SK-MEL-5 (cell line): ENCODE results near the gene NINJ2. TPM values are rescaled to one million over a fixed set of nuclear protein-coding genes. Genes with fewer than 3 reads are reported as not detected.
"Not testable (repeated sequence)": the region's sequence is repeated elsewhere in the genome, so short reads cannot be mapped to it uniquely, and the experiment has no call there.

Experiments
- DNase-seq: peaks from one replicate; pipeline ENCODE4 v3.0.0-alpha.2; 2016; ENCODE audit warnings: low read depth, low spot score
- in situ Hi-C: cut with HindIII; loops from 2 replicates; pipeline ENCODE4 v1.10.0; 2016; ENCODE audit warnings: low sequenced_read_pairs, high pct_unique_total_duplicates, low pct_unique_long_range_greater_than_20kb
- total RNA-seq: library from RNA; depleted of rRNA; stranded (reverse); fragments of >200 nt; shearing (Covaris generic); gene quantifications from 2 replicates; pipeline ENCODE4 v1.2.3, GENCODE V29; 2014

Gene NINJ2
- total RNA-seq, 1 experiment from 2014 or later: 0.26 TPM

DNA sequence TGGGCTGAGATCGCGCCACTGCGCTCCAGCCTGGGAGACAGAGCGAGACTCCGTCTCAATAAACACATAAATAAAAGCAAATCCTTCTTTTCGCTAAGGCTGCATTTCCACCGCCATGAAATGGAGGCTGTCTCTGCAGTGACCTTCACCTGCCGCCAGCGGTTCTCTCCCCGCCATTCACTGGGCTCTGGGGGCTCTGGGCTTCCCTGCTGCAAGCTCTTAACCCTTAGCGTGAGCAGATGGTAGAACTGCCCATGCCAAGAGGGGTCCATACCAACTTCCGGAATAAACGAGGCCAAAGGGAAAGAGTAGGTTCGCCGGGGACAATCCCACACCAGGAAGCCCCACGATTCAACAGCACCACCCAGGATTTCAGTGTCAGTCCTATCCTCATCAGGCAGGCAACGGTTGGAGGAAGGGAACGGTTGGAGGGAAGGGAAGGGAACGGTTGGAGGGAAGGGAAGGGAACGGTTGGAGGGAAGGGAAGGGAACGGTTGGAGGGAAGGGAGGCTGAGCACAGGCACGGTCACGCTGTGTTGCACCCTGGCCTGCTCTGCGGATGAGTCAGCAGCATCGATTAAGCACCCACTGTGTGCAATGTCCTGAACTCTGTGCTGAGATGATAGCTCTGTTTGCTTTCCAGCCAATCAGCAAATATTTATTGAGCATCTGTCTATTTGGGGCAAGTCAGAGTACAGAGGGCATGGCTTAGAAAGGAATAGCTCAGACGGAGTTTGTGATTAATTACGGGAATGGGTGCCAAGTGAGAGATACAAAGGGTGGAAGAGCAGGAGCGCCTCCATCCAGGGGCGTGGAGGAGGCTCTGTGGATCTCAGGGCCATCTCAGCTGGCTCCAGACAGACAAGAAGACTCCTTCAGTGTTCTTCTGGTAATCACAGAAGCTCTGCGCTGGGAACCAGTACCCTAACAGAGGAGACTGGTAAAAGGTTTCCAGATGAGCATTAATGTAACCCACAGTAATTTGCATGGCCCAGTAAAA is 77.9 kb downstream of the NINJ2 start:
- in situ Hi-C loops: no loop called here

DNA sequence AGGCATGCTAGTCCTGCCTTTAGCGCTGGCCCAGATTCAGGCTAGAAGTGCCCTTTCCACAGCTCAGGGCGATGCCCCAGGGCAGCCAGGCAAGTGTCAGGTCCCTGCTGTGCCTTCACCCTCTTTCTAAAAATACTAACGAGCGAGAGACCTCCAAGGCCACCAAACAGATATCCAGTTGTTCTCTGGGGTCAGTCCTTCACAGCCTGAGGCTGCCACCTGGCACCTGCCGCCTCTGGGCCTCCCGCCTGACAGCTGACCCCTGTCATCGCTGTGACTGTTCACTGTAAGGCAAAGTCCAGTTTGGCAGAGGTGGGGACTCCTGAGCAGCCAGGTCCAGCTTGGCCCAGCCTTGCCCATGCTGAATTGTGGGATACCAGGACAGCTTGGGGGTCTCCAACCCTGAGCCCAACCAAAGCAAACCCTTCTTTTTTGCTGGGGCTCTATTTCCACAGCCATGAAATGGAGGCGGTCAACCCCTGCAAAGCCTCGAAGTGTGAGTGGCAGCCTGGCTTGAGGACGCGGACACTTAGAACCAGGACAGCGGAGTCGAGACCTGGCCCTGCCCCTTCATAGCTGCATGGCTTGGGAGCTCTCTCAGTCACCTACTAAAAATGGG is 79.9 kb downstream of the NINJ2 start:
- in situ Hi-C loops: no loop called here
- no peak for DNase-seq

More for the DNA sequence above, 77.9 kb downstream of the NINJ2 start:
- no peak for DNase-seq

DNA sequence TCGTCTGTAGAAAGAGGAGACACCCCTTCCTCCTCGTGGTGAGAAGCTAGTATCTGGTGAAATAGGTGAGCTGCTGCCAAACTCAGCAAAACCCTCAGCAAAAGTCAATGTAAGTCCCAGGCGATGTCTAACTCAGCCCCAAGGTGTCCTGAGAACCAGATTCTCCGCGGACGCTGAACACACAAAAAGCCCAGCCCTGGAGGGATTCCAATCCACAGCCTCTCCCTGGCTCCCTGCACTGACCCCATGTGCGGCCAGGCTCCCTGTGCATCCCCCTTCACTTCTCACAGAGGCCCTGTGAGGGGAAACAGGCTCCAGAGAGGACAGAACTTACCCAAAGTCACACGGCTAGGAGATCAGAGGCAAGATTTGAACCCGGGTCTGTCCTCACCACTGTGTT is 81.5 kb downstream of the NINJ2 start:
- in situ Hi-C loops: no loop called here
- DNase-seq: no peak

DNA sequence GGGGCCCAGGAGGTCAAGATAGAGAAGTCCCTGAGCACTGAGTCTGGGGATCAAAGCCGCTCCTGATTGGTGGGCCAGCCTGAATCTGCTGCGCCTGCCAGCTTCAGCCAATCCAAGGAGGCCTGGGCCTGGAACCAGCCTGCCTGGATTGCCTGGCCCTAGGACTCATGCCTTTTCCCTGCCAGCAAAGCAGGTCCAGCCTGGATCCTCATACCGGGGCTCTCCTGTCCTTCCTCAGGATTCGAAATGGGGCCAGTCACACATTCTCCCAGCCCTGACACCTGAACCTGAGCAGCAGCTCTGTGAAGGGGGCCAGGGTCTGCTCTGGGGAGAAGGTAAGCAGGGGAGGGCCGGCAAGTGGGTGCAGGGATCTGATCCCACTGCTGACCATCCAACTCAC is 81.9 kb downstream of the NINJ2 start:
- in situ Hi-C loops: no loop called here

DNA sequence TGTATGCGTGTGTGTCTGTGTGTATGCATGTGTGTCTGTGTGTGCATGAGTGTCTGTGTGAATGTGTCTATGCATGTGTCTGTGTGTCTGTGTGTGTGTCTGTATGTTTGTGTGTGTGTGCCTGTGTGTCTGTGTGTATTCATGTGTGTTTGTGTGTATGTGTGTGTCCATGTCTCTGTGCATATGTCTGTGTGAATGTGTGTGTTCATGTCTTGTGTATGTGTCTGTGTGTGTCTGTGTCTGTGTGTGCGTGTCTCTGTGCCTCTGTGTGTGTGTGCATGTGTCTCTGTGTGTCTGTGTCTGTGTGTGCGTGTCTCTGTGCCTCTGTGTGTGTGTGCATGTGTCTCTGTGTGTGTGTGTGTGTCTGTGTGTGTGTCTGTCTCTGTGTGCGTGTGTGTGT is 82.4 kb downstream of the NINJ2 start:
- no peak for DNase-seq
- in situ Hi-C loops: no loop called here

More for the DNA sequence above, 81.9 kb downstream of the NINJ2 start:
- DNase-seq: no peak

DNA sequence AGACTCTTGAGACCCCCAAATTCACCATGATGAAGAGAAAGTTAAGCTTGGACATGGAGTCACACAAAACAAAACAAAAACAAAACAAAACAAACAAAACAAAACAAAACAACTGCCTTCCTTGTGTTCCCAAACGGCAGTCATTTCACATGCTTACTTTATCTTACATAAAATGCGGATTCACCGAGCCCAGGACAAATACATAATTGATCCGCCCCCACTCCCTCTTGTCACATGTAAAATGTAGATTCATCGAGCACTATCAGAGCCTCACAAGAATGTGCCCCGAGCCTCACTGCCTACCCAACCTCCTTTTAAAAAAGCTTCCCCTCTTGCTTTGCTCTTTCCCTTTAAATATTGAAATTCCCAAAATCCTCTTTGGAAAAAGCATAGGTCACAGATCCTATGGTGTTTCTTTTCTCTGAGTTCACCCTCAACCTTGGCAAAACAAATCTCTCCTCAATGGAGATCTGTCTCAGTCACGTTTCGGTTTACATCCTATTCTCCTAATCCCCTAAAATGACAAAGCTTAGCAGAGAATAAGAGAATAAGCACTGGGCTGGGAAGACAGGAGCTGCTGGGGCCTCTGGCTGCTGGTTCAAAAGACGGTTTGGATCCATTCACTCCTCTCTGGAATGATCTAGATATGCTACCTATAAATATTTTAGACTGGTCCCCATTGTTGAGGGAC is 83.7 kb downstream of the NINJ2 start:
- DNase-seq: no peak
- in situ Hi-C loops: no loop called here

DNA sequence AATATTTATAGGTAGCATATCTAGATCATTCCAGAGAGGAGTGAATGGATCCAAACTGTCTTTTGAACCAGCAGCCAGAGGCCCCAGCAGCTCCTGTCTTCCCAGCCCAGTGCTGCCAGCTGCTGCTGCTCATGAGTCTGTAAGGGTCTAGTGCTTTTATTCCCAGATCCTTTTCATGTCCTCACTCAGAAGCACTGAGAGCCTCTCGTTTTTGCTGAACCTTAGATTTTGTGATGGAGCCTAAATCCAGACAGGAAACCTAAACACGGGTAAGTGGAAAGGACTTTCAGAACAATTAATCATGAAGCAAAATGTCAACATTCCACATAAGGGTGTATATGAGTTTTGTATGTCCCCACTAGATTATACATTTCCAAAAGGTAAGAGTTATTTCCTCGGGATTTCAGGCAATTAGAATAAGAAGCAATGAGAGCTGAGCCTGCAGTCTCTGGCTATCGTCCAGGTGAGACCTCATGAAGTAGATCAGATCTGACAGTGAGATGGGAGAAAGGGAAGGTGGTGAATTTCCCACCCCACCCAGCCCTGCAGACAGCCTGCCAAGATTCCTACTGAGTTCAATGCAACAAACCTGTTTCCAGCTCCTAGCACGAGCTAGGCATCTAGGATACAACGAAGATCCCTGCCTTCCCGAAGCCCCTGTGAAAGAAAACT is 84.4 kb downstream of the NINJ2 start:
- no peak for DNase-seq
- in situ Hi-C loops: no loop called here

DNA sequence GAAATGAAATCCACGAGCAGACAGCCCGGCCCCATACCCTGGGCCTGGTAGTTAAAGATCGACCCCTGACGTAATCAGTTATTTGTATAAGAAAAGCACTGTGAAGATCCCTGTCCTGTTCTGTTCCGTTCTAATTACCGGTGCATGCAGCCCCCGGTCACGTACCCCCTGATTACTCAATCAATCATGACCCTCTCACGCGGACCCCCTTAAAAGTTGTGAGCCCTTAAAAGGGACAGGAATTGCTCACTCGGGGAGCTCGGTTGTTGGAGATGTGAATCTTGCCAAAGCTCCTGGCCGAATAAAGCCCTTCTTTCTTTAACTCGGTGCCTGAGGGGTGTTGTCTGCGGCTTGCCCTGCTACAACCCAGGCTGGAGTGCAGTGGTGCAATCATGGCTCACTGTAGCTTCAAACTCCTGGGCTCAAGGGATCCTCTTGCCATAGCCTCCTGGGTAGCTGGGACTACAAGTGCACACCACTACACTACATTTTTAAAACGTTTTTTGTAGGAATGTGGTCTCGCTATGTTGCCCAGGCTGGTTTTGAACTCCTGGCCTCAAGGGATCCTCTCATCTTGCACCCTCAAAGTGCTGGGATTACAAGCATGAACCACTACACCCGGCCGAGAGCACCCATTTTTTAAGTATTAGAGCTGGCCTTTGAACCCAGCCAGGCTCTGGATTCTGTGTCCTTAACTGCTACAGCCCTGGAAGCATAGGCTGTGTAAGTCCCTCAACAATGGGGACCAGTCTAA is 85.1 kb downstream of the NINJ2 start:
- in situ Hi-C loops: not testable (repeated sequence)
- peak; percentile 41 for DNase-seq

DNA sequence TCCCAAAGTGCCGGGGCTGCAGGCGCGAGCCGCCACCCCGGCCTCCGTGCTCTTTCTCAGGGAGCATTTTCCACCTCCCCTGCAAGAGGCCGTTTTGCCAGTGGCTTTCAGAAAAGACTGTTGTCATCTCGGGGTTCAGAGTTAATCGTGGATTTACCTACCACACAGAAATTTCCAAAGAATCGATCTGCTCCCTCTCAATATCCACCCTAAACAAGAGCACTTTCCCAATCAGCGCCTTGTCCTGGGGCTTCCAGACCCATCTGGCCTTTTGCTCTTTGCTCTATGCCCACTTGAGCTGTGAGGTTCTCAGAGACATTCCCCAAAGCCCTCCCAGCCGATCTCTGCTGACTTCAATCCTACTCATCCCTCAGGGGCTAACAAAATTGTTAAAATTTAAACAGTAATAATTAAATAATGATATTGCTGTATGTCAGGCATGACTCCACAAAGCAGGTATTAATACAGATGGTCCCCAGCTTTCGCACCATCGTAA is 86.6 kb downstream of the NINJ2 start:
- in situ Hi-C loops: no loop called here

DNA sequence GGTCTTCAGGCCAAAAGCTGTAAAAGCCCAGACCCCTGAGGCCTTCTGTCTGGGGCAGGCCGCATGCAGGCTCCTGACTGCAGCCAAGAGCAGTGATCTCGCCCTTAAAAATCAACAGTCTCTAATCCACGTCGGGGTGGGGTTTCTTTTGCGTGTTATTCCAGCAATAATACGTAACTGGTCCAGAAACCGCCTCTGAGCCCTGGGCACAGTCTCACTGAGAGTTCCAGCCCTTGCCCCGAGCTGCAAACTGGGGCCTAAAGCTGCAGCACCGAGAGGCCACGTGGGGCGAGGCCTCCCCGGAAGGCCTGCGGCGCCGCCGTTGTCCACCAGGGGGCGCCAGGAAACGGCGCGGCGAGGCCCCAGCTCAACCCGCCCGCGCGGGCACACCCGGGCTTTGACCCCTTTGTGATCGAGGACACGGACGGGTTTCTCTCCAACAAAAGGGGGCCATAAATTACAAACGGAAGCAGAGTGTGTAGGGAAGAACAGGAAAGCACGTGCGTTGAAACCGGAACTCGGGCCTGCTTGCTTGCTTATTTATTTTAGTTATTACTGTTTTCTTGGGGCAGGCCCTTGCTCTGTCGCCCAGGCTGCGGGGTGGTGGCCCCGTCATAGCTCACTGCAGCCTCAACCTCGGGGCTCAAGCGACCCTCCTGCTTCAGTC is 87.2 kb downstream of the NINJ2 start:
- peak; percentile 64 for DNase-seq
- in situ Hi-C loops: no loop called here

More for the DNA sequence above, 86.6 kb downstream of the NINJ2 start:
- DNase-seq: no peak

DNA sequence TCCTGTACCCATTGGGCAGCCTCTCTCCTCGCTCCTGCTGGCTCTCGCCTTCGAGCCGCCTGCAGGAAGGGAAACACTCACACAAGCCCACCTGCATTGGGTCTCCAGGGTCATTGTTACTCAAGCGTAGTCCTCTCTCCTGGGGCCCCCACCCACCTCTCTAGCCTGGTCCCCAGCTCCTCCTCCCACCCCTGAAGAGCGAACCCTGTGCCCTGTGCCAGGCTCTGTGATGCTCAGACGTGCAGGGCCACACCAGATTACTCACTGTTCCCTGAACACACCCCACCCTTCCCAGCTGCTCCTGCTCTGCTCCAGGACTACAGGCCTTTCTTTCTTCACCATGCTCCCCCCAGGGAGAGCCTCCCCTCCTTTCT is 88.1 kb downstream of the NINJ2 start:
- DNase-seq: no peak
- in situ Hi-C loops: no loop called here

DNA sequence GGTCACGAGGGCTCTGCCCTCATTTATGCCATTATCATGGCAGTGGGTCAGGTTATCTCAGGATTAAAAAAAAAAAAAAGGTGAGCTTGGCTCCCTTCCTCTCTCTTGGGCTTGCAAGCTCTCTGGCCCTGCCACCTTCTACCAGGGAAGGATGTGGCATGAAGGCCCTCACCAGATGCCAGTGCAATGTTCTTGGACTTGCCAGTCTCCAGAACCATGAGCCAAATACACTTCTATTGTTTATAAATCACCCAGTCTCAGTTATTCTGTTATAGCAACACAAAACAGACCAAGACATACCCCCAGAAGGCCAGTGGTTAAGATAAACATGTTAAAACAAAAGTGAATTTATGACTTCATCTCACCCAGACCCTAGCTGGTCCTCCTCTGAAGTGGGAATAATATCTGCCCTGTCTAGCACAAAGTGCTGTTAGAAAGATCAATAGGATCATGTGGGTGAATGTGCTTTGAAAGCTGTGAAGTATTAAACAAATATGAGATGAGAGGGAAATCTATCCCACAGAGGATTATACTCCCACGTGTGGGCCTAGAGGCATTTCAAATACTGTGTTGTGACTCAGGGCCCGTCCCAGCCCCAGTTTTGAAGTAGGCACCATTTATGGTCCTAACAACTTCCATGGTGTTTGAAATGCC is 88.6 kb downstream of the NINJ2 start:
- in situ Hi-C loops: no loop called here
- DNase-seq: peak; percentile 76

DNA sequence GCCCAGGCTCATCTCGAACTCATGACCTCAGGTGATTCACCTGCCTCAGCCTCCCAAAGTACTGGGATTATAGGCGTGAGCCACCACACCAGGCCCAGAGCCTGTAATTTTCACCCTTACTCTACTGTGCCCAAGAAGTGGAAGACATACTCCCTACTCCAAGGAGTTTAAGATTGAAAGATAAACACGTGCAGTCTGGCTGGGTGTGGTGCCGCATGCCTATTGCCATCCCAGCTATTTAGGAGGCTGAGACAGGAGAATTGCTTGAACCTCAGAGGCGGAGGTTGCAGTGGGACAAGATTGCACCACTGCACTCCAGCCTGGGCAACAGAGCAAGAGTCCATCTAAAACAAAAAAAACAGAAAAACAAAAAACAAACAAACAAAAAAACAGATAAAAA is 90.0 kb downstream of the NINJ2 start:
- DNase-seq: no peak
- in situ Hi-C loops: no loop called here

DNA sequence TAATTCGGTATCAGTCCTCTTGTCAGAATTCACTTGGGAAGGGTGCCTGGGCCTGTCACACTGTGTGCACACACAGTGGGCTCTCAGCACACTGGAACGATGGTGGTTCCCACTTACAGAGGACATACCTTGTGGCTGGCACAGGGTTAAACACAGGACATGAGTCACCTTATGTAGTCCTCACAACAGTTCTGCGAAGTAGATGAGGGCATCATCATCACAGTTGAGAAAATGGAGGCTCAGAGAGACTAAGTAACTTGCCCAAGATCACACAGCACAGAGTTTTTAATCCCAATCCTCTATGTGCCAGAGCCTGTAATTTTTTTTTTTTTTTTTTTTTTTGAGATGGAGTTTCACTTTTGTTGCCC is 90.7 kb downstream of the NINJ2 start:
- DNase-seq: no peak
- in situ Hi-C loops: no loop called here

DNA sequence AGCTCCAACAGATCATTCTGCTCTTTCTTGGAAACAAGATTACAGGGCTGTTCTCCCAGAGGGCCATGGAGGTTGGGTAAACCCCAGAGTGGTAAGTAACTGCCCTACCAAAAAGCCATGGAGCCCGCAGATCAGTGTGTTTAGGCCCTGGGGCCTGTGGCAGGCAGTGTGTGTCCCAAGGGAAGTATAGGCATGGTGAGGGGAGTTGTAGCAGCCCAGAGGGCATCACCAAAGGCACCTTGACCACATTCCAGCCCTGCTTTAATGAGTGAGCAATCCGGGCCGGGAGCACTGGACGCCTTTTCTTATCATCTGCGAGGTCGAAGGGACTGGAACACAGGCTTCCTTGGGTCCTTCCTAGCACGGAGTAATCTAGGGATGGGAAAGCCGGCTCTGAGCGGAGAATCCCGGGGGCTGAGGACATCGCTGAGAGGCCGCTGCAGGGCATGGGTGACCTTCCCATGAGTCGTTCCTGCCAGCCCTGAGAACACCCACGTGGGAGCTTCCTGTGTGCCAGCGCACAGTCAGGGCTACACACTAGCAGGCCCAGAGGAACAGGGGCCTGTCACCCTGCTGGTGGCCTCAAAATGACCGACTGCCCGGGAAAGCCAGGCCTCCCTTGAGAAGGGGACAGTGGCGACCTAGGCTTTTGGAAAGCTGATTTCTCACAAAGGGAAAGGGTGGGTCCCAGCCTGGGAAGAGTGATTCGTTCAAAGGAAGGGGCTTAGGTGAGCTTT is 91.3 kb downstream of the NINJ2 start:
- in situ Hi-C loops: no loop called here
- DNase-seq: no peak
